Measurements from ENCODE around the gene UNC45A. TPM values are rescaled to one million over a fixed set of nuclear protein-coding genes. Genes with fewer than 3 reads are reported as not detected.

UNC45A gene
- total and polyA plus RNA-seq, 2 of the 8 experiments (the other 6 are each of a cell fraction or from before 2014, with no cell fraction given) = 74.1 to 84.2 TPM

DNA sequence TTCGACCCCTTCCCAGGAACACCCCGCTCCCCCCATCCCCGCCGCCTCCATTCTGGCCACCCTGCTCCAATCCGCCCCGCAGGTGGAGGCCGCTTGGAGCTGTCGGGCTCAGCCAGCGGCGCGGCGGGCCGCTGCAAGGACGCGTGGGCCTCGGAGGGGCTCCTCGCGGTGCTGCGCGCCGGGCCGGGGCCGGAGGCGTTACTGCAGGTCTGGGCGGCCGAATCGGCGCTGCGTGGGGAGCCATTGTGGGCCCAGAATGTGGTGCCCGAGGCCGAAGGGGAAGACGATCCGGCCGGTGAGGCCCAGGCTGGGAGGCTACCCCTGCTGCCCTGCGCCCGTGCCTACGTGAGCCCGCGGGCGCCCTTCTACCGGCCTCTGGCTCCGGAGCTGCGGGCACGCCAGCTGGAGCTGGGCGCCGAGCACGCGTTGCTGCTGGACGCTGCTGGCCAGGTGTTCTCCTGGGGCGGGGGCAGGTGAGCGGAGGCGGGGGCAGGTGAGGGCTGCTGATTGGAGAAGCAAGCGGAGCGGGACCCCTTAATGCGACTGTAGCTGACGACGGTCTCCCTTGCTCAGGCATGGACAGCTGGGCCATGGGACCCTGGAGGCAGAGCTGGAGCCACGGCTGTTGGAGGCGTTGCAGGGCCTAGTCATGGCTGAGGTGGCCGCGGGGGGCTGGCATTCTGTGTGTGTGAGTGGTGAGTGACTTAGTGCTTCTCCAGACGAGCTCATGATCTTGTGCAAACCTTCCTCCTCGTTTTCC, 22.1 kb downstream of the UNC45A start (continued):
- TF ChIP-seq CHD7 (IDR thresholded peaks at IDR 0.05; ENCODE audit: insufficient replicate concordance, low read length) = no peak
- no peak for TF ChIP-seq NANOG (IDR thresholded peaks at IDR 0.05; ENCODE audit: insufficient read depth, low read depth, low read length, poor library complexity, severe bottlenecking)
- TF ChIP-seq SP2 (IDR thresholded peaks at IDR 0.05; ENCODE audit: low read length) = no peak
- TF ChIP-seq NRF1 (IDR thresholded peaks at IDR 0.05; ENCODE audit: low read depth, low read length) = no peak
- peak; percentile 52 for TF ChIP-seq KDM4A (IDR thresholded peaks at IDR 0.05; ENCODE audit: low read depth, low read length, severe bottlenecking)
- no peak for TF ChIP-seq CBX5 (IDR thresholded peaks at IDR 0.05; ENCODE audit: low read depth, low read length)
- TF ChIP-seq RNF2 (IDR thresholded peaks at IDR 0.05; ENCODE audit: borderline replicate concordance, low read depth, low read length, missing control alignments, poor library complexity, severe bottlenecking) = no peak
- TF ChIP-seq MAFK (IDR thresholded peaks at IDR 0.05; ENCODE audit: low read depth, low read length) = no peak
- TF ChIP-seq HDAC2 (IDR thresholded peaks at IDR 0.05; ENCODE audit: borderline replicate concordance in 1 of 2, low read depth in 2 of 2, low read length in 2 of 2) = 0 out of 4 replicates have a peak, but pooled peaks of 1 of the 2 experiments have one; percentile 3
